HG03460 (cell line): ENCODE measurements around the gene ITPR2.
A peak's percentile ranks its signal among the peaks of the same experiment; 100 is the strongest.
"Not testable (repeated sequence)": the region's sequence is repeated elsewhere in the genome, so short reads cannot be mapped to it uniquely, and the experiment has no call there.

Experiments used
- ATAC-seq: cut with Tn5 transposase; IDR thresholded peaks from one replicate; pipeline ENCODE4 v1.9.1; 2021; ENCODE audit not compliant: unreplicated experiment

Gene ITPR2

DNA sequence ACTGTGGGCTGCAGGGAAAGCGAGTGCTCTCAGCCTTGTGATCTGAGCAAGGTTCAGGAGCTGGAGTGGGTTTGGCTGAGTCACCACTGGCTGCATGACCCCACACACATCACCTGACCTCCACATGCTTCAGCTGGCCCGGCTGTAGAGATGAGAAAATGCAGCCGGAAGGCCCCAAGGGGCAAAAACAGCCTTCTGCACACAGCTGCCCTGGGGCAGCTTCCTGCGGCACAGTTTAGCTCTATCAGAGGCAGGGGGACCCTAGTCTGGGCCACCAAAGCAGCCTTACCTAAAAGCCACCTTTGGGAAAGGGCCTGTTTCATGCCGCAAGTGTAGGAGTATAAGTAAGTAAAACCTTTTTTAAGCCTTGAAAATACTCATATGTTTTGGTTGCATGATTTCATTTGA is 514.3 kb downstream of the ITPR2 start:
- peak; percentile 93 for ATAC-seq

DNA sequence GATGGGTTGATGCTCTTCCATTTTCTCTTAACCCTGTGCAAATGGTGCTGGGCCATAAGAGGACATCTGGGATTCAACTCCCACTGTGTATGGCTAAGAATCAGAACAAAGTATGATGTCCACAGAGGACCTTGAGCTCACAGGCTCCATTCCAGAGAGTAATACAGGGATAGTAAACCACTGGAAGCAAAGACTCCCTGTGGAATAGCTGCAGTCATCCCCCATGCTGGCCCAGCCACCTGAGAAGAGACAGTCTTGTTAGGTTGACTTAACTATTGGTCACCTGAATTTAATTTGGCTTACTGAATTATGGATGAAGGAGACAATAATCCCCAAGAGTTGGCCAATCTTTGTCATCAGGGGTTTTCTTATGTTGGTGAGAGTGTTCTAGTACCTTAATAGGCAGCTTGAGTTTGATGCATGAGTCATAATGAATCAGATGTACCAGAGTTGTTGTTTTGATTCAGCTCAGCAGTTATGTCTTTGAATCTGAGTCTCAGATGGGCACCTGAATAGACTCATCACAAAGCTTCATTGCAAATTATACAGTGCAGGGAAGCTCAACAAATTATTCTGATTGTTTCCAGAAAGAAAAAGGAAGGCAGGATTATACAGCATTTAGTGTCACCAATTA is 514.9 kb downstream of the ITPR2 start:
- ATAC-seq: peak; percentile 65

DNA sequence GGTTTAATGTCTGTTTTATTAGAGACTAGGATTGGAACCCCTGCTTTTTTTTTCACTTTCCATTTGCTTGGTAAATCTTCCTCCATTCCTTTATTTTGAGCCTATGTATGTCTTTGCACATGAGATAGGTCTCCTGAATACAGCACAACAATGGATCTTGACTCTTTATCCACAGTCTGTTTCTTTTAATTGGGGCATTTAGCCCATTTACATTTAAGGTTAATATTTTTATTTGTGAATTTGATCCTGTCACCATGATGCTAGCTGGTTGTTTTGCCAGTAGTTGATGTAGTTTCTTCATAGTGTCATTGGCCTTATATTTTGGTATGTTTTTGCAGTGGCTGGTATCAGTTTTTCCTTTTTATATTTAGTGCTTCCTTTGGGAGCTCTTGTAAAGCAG is 518.9 kb downstream of the ITPR2 start:
- not testable (repeated sequence) for ATAC-seq

DNA sequence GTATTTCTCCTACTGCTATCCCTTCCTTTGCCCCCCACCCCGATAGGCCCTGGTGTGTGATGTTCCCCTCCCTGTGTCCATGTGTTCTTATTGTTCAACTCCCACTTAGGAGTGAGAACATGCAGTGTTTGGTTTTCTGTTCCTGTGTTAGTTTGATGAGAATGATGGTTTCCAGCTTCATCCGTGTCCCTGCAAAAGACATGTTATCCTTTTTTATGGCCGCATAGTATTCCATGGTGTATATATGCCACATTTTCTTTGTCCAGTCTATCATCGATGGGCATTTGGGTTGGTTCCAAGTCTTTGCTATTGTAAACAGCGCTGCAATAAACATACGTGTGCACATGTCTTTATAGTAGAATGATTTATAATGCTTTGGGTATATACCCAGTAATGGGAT is 522.5 kb downstream of the ITPR2 start:
- not testable (repeated sequence) for ATAC-seq

DNA sequence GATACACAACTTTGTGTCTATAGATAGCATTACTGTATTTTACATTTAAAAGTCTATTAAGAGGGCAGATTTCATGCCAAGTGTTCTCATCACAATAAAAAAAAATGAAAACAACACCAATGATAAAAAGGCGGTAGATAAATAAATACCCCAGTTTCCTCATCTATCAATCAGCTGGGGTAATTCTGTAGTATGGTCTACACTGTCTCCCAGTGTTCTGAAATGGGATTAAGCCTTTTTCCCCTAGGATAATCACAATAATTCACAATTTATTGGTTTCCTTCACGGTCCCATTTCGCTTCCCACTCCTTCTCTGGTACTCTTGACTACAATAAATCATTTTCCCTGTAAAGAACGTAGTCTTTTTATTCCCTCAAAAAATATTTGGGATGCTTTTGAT is 523.4 kb downstream of the ITPR2 start:
- ATAC-seq: no peak

DNA sequence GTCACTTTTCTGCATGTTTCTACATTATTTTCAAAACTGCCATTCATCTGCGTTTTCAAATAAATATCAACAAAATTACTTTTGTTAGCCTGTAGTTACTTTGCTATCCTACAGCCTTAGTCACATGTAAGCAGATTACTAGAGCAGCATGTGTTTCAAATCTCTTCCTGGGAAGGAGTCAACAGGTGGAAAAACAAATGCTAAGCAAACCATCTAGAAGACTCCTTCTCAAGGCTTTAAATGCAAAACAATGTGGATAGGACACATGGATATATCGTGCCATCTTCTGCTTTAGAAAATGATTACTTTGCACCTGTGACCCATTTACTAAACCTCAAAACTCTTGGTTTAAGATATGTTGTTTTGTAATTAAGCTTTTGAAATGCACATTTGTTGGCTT is 528.7 kb downstream of the ITPR2 start:
- no peak for ATAC-seq

DNA sequence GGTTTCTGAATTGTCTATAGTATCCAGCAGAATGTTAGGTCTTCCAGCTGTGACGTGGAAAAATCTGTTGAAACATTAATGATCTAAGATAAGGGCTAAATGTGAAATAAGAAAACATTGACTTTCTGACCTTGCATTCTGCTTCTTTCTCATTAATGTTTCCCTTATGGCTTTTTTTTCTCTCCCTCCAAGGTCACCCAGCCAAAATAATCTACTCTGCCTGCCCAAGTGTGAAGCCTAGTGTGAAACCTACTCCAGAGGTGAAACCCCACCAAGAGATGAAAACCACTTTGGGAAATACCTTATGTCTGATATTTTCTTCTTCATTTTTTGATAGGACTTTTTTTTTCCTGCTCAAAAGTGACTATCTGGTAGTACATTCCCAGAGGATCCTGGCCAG is 529.6 kb downstream of the ITPR2 start:
- no peak for ATAC-seq

DNA sequence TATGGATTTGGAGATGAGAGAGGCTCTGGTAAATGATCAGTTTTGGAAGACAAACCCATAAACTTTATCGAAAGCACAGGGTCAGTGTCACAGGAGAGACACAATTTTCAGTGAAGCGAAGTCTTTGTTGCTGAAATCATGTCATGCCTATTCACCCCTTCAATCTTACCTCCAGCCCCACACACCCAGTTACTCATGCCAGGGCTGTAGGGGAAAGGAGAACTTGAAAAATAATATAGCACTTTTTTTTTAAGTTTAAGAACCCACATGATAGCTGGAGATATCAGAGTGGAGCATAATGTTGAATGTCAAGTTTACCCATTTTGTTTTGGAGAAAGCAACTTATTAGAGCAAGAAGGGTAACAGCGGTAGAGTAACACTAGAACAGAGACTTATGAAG is 530.2 kb downstream of the ITPR2 start:
- ATAC-seq: no peak

DNA sequence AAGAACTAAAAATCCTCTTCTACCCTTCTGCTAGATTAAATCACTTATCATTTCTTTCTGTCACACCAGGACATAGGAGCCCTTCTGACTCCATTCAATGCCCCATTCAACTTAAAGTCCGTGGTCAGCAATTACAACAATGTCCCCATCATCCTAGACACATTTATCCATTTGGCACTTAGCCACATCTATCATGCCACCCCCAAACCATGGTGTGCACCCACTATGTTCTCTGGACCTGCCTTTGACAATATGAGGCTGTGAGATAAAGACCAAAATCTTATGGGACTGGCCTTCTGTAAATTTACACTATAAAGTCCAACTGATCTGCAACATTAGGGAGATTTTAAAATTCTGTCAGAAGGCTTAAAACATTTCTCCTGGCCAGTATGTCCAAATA is 533.2 kb downstream of the ITPR2 start:
- no peak for ATAC-seq

DNA sequence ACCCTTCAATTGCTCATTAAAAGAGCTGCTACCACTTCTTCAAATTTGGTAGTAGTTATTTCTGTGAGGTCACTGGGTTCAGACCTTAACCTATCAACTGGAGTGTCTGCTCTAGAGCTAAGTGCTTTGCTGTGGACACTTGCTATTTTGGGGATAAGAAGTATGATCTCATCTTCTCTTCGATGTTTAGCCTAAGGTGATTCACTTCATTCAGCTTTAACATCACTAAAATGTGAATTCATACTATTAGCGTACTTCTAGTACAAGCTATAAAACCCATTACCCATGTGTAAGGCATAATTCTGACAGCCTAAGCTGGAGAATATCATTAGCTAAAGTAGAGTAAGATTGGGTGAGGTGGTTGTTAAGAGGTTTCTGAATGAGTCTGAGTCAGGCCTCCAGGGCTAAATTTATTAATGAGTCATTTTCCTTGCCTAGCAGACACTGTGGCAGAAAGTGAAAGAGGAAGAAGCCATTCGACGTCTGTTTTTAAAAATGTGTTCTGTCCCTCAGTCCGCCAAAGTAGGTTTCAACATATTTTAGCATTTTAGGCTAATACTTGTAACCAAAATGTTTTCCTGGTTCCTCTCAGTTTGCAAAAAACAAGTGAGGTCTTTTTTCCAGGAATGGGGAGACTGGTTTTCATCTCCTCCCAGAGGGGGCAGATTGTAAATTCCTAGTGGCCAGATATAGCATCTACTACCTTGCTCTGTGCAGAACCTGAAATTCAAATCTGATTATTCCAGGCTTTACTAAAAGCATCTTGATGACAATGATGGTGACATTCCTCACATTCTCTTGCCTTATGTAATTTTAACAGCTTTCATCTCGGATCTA is 534.0 kb downstream of the ITPR2 start:
- peak; percentile 98 for ATAC-seq

DNA sequence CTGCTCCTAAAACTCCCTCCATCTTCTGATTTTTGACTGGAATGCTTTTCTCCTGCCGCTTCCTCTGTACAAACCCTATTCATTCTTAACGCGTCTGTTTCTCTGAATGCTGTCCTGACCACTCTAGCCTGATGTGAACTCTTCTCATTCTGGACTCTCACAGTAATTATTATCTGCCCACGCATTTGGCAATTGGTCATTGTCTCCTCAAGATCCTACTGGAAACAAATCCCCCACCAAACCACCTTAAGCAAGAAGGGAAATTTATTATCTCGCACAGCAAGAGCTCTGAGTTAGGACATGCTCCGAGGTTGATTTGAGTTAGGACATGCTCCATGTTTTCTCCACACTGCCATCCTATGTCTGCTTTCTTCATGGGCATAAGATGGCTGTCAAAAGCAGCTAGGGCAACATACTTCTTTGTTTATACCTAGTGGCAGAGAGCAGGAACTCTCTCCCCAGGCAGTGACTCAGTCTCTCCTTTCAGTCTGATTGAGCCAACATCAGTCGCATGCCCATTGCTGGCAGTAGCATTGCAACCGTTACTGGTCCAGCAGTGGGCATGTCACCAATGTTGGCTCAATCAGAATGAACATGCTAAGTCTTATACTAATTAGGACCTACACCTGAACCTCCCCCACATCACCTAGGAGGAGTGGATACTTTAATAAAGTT is 535.5 kb downstream of the ITPR2 start:
- ATAC-seq: no peak

DNA sequence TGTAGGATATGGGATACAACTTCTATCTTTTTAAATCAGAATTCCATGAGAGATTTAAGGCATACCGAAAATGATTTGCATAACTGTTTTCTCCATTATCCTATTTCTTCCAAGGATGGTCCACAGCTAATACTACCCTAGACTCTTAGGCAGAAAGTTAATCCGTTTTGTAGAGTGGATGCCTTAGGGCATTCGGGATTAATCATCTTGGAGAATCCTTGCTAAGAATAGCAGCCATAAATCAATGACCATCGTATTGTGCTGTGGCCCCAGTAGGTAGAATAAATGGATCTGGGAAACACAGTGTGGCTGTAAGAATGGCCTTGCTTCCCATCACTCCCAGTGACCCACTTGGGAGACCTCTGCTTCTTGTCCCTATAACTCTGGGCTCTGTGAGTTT is 538.0 kb downstream of the ITPR2 start:
- no peak for ATAC-seq

DNA sequence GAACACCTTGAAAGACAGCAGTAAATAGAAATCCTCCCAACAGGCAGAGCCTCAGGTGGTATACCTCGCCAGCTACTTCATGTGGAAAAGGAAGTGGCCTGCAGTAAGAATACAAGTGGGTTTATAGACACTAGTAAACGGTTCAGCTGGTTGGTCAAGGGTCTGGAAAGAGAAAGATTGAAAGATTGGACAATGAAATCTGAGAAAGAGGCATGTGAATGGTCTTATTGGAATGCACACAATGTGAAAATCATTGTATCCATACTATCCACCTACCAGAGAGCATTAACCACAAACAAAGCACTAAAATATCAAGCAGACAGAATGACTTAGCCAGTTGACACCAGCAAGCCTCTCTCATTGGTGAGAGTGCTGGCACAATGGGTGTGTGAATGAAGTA is 539.4 kb downstream of the ITPR2 start:
- ATAC-seq: no peak

DNA sequence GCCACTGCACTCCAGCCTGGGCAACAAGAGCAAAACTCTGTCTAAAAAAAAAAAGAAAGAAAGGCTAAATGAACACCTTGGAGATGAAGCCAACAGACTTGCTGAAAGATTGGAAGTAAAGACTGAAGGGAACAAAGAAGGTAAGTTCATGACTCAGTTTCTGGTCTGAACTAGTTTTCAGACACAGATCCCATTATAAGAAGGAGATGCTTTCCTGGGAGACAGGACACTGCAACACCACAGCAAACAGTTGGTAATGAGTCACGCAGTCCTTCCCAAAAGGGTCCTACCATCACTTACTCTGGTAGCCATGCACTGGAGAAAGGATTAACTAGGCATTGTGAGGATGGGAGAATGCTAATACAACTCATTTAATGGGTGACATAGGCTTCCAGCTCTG is 540.4 kb downstream of the ITPR2 start:
- ATAC-seq: no peak

DNA sequence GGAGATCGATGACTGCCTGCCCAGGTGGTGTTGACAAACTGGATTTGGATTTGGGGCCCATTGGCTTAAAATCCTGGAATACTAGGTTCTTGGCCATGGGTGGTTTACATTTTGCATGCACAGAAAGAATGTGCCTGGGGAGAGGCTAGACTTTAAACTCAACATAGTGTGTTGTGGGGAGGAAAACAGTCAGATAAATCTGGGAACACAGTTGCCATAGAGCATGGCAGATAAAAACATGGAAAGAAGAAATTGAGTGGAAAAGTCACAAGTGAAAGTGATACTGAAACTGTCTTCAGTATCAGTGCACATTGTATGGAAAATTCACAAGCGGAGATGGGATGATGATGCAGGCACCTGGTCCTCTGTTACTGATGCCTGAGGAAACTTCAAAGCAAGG is 542.4 kb downstream of the ITPR2 start:
- no peak for ATAC-seq

DNA sequence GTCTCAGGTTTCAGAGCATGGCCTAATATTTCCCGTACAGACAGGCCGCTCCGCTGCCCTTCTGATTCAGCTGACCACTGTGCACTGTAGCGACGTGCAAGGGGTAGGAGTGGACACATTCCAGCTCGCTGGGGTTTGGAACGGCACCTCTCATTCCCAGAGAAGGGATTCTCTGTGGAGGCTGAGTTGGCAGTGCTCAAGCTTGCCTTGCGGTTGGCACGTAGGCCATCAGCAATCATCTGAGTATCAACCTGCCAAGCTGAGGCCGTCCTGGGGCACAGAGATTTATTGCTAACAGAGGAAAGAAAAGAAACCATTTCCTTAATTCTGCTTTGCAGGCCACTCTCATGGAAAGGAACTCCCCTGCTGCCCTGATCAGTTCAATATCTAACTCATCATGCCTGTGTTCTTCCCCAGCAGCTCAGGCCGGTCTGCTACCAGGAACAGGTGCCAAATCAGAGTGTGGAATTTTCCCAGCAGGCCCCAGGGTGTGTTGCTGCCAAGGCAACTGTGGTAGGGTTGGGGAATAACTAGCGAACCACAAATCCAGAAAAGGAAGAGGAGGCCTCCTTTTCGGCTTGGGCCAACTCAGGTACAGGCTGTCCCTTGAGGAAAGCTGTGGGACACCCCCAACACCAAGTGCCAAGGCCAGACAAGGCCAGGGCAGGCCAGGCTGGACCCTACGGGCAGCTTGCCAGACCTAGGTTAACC is 545.2 kb downstream of the ITPR2 start:
- no peak for ATAC-seq
